NB4 (cell line): Measurements from ENCODE around the gene SEZ6.

Experiments
- MAX ChIP-seq: IDR thresholded peaks from 2 replicates; pipeline ENCODE4 v1.6.1; 2011; ENCODE audit warnings: low read depth, low read length
- TF ChIP-seq, protein P1 (sequence below): IDR thresholded peaks from one replicate; pipeline ENCODE4 v1.5.1; 2012; ENCODE audit warnings: low read depth, low read length

GRCh38 chr17:29042679-29043538 lies 37.1 kb upstream of the SEZ6 start, which contains the start of gene PIPOX:
- TF ChIP-seq, protein P1, sequence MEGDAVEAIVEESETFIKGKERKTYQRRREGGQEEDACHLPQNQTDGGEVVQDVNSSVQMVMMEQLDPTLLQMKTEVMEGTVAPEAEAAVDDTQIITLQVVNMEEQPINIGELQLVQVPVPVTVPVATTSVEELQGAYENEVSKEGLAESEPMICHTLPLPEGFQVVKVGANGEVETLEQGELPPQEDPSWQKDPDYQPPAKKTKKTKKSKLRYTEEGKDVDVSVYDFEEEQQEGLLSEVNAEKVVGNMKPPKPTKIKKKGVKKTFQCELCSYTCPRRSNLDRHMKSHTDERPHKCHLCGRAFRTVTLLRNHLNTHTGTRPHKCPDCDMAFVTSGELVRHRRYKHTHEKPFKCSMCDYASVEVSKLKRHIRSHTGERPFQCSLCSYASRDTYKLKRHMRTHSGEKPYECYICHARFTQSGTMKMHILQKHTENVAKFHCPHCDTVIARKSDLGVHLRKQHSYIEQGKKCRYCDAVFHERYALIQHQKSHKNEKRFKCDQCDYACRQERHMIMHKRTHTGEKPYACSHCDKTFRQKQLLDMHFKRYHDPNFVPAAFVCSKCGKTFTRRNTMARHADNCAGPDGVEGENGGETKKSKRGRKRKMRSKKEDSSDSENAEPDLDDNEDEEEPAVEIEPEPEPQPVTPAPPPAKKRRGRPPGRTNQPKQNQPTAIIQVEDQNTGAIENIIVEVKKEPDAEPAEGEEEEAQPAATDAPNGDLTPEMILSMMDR: no peak
- no peak for TF ChIP-seq MAX
